GM12878 (cell line): ENCODE results near the gene CD300E. TPM values are rescaled to one million over a fixed set of nuclear protein-coding genes. Genes with fewer than 3 reads are reported as not detected.

ENCODE experiments used
- ATAC-seq: fragments of 200-7000 bp; cut with Tn5 transposase; 3 replicates; pipeline ENCODE4 v1.9.1; 2020; ENCODE audit warnings: mild to moderate bottlenecking, moderate library complexity
- BruUV-seq: library from RNA; stranded (reverse); fragments of 400-500 nt; replicated peaks from 2 replicates; lab custom pipeline; 2021; lab: Mats Ljungman, UMichigan
- CTCF ChIA-PET: fragments of 300-600 bp; sonication (Branson Sonifier 250); formaldehyde crosslinking; extraction: SDS; loops from one replicate; lab custom pipeline; 2021; ENCODE audit warnings: inconsistent platforms; lab: Yijun Ruan, JAX
- POLR2A ChIA-PET: fragments of 350-600 bp; formaldehyde crosslinking; extraction: SDS; loops from one replicate; lab custom pipeline; 2021; ENCODE audit warnings: inconsistent platforms; lab: Charles Lee
- RAD21 ChIA-PET: fragments of 300-600 bp; sonication (Branson Sonifier 250); formaldehyde crosslinking; loops from one replicate; lab custom pipeline; 2023; ENCODE audit warnings: antibody characterized with exemption; ENCODE audit not compliant: unreplicated experiment; lab: Charles Lee
- SMC1A ChIA-PET: fragments of 300-600 bp; sonication (Branson Sonifier 250); formaldehyde crosslinking; loops from one replicate; lab custom pipeline; 2023; ENCODE audit not compliant: unreplicated experiment, uncharacterized antibody; lab: Charles Lee
- DNase-seq: peaks from one replicate; pipeline ENCODE4 v3.0.0-alpha.2; 2011; ENCODE audit warnings: low read depth, low spot score
- FAIRE-seq: peaks from 3 replicates; lab custom pipeline; 2011; peaks lifted over from hg19 to GRCh38; lab: Jason Lieb, UNC
- H2AFZ ChIP-seq: 2 replicates; pipeline ENCODE4 v1.6.0; 2011; ENCODE audit warnings: low read depth, low read length, control low read depth; ENCODE audit not compliant: control insufficient read depth
- H3K27ac ChIP-seq: 2 replicates; pipeline ENCODE4 v1.5.1; 2011; ENCODE audit warnings: control low read depth; ENCODE audit not compliant: control insufficient read depth, insufficient read depth
- H3K27me3 ChIP-seq, 2 experiments: replicated peaks in 1 of 2; 2 replicates each; pipeline versions ENCODE4 v1.6.0 to v1.6.1; 2011; ENCODE audit warnings: low read length in 1 of 2; ENCODE audit not compliant: control insufficient read depth in 2 of 2, insufficient read depth in 2 of 2
- H3K36me3 ChIP-seq, 2 experiments: 2 replicates each; pipeline ENCODE4 v1.5.1; 2011; ENCODE audit warnings: low read length in 1 of 2; ENCODE audit not compliant: control insufficient read depth in 2 of 2, insufficient read depth in 2 of 2
- H3K4me1 ChIP-seq: 2 replicates; pipeline ENCODE4 v1.6.1; 2011; ENCODE audit warnings: mild to moderate bottlenecking, low read length, moderate library complexity, mixed read lengths; ENCODE audit not compliant: control insufficient read depth, insufficient read depth
- H3K4me2 ChIP-seq: 2 replicates; pipeline ENCODE4 v1.6.0; 2011; ENCODE audit warnings: control low read depth; ENCODE audit not compliant: control insufficient read depth, insufficient read depth
- H3K4me3 ChIP-seq: fragments of 200-600 bp; sonication (generic); 2 replicates; pipeline ENCODE4 v1.5.1; 2016
- H3K79me2 ChIP-seq: 2 replicates; pipeline ENCODE4 v1.6.0; 2011; ENCODE audit warnings: low read length; ENCODE audit not compliant: control insufficient read depth, insufficient read depth
- H3K9ac ChIP-seq: 2 replicates; pipeline ENCODE4 v1.8.0; 2011; ENCODE audit warnings: low read length, control low read depth, mixed read lengths; ENCODE audit not compliant: control insufficient read depth, insufficient read depth
- H3K9me3 ChIP-seq: replicated peaks from 3 replicates; pipeline ENCODE4 v1.5.1; 2011; ENCODE audit warnings: mild to moderate bottlenecking, low read length; ENCODE audit not compliant: control insufficient read depth, insufficient read depth
- H4K20me1 ChIP-seq: 2 replicates; pipeline ENCODE4 v1.6.0; 2011; ENCODE audit not compliant: control insufficient read depth, insufficient read depth
- ETV6 ChIP-seq, 2 experiments: fragments of 450-650 bp in 1 of 2; IDR thresholded peaks in 1 of 2; conservative IDR thresholded peaks in 1 of 2; 2 replicates each; pipeline ENCODE4 v1.6.1; 2014; ENCODE audit warnings: antibody characterized with exemption in 1 of 2, borderline replicate concordance in 1 of 2, low read depth in 1 of 2, mild to moderate bottlenecking in 1 of 2, moderate library complexity in 1 of 2
- HDAC6 ChIP-seq: fragments of 200-600 bp; sonication (generic); IDR thresholded peaks from one replicate; pipeline ENCODE4 v1.8.0; 2017; ENCODE audit warnings: antibody characterized with exemption; ENCODE audit not compliant: unreplicated experiment
- NR2C1 ChIP-seq: fragments of 450-650 bp; IDR thresholded peaks from 2 replicates; pipeline ENCODE4 v1.6.1; 2017; ENCODE audit warnings: antibody characterized with exemption, mild to moderate bottlenecking, moderate library complexity
- POLR2AphosphoS5 ChIP-seq: IDR thresholded peaks from 2 replicates; pipeline ENCODE4 v1.6.1; 2011; ENCODE audit warnings: mild to moderate bottlenecking, low read length, inconsistent platforms
- RB1 ChIP-seq: fragments of 450-650 bp; formaldehyde crosslinking; IDR thresholded peaks from 2 replicates; pipeline ENCODE4 v1.6.1; 2017; ENCODE audit warnings: mild to moderate bottlenecking, borderline replicate concordance
- SMARCA5 ChIP-seq: fragments of 450-650 bp; IDR thresholded peaks from 2 replicates; pipeline ENCODE4 v1.6.1; 2017; ENCODE audit warnings: mild to moderate bottlenecking
- SPI1 ChIP-seq: IDR thresholded peaks from 2 replicates; pipeline ENCODE4 v1.6.1; 2011; ENCODE audit warnings: low read depth, mild to moderate bottlenecking, low read length, moderate library complexity, borderline replicate concordance; ENCODE audit not compliant: insufficient read depth
- SUPT20H ChIP-seq: IDR thresholded peaks from 2 replicates; pipeline ENCODE4 v1.6.1; 2011; ENCODE audit warnings: low read depth, mild to moderate bottlenecking, low read length, moderate library complexity, borderline replicate concordance; ENCODE audit not compliant: control insufficient read depth
- TAF1 ChIP-seq: IDR thresholded peaks from 2 replicates; pipeline ENCODE4 v1.6.1; 2011; ENCODE audit warnings: mild to moderate bottlenecking, low read depth, low read length, borderline replicate concordance
- TCF3 ChIP-seq: IDR thresholded peaks from 2 replicates; pipeline ENCODE4 v1.6.1; 2012; ENCODE audit warnings: low read depth, mild to moderate bottlenecking, low read length, borderline replicate concordance; ENCODE audit not compliant: insufficient read depth
- TCF7 ChIP-seq: IDR thresholded peaks from 2 replicates; pipeline ENCODE4 v1.6.1; 2014; ENCODE audit warnings: antibody characterized with exemption, borderline replicate concordance
- WGBS: methylation state at CpG from one replicate; pipeline ENCODE4 v1.1.6; 2016; ENCODE audit warnings: low lambda C conversion rate; ENCODE audit not compliant: insufficient replicate concordance, insufficient coverage; ENCODE audit errors: missing lambda C conversion rate; 5-methylcytosine and 5-hydroxymethylcytosine counted together
- in situ Hi-C: fragments of 300-500 bp; cut with MboI; formaldehyde crosslinking; loops from 9 replicates; pipeline ENCODE4 v1.14.3; 2018; ENCODE audit warnings: mixed read lengths
- intact Hi-C: fragments of 100-400 bp; cut with micrococcal nuclease; formaldehyde crosslinking; loops from one replicate; pipeline ENCODE4 v1.14.2; 2022; ENCODE audit not compliant: unreplicated experiment
- polyA plus RNA-seq, 11 experiments: library from polyadenylated mRNA; depleted of rRNA in 4 of 11; unstranded in 6 of 11; stranded (reverse) in 5 of 11; fragments of >200 nt; fragmentation: Nextera tagmentation in 4 of 11; fragmentation: Illumina TruSeq in 1 of 11; extraction: Ambion mirVana in 4 of 11; extraction: Trizol in 1 of 11; gene quantifications; 1 replicate in 1 of 11; 2 replicates in 10 of 11; pipeline versions ENCODE4 v1.2.1 to v1.2.3, GENCODE V29; 2011 to 2016; ENCODE audit warnings: inconsistent platforms in 2 of 11, missing spikeins in 2 of 11, low read depth in 1 of 11
- total RNA-seq, 4 experiments: library from RNA; depleted of rRNA in 3 of 4; stranded (reverse); fragments of >200 nt in 3 of 4; fragmentation: Illumina TruSeq in 1 of 4; extraction: Trizol in 1 of 4; gene quantifications; 2 replicates each; pipeline versions ENCODE4 v1.2.1 to v1.2.3, GENCODE V29; 2013 to 2021
- TF ChIP-seq, protein P1 (sequence below): fragments of 450-650 bp; formaldehyde crosslinking; IDR thresholded peaks from 2 replicates; pipeline ENCODE4 v1.5.0; 2022; ENCODE audit warnings: mild to moderate bottlenecking, missing genetic modification characterization
- TF ChIP-seq, protein P2 (sequence below): IDR thresholded peaks from 2 replicates; pipeline ENCODE4 v1.6.1; 2011; ENCODE audit warnings: borderline replicate concordance, low read depth, mild to moderate bottlenecking, moderate library complexity, mixed read lengths, low read length; ENCODE audit not compliant: insufficient read depth; ENCODE audit errors: extremely low read length

CD300E gene
- total and polyA plus RNA-seq, 10 of the 15 experiments (the other 5 are each of a cell fraction or from before 2014, with no cell fraction given): not detected

DNA sequence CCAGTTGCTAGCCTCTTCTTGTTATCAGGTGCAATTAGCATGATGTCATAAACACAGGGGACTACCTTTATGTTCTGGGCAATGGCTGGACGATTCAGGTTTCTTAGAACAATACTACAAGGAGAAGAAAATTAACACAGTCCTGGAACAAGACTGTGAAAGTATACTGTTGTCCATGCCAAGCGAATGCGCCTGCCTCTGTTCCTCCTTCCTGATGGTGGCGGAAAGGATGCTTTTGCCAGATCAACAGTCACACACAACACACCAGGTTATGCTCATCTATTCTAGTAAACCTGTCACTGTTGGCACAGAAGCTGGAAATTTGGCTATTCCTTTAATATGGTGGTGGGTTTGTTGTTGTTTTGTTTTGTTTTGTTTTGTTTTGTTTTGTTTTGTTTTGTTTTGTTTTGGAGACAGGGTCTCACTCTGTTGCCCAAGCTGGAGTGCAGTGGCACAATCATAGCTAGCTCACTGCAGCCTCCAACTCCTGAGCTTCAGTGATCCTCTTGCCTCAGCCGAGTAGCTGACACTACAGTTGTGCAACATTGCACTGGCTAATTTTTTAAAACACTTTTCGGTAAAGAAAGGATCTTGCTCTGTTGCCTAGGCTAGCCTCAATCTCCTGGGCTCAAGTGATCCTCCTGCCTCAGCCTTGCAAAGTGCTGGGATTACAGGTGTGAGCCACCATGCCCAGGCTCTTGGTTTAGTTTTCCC, 28.3 kb downstream of the CD300E start:
- H3K4me2 ChIP-seq: no peak overlapping the region
- CTCF ChIA-PET: interaction anchor here (0.5 to 1.0 kb wide), 2 partner anchors 29 to 227 kb away, joined by 5 to 6 read pairs; no protein-coding TSS in a partner anchor
- intact Hi-C loops: no loop called here

More for the DNA sequence above, 28.3 kb downstream of the CD300E start:
- Histone ChIP-seq H3K36me3 (no peaks in the 10 kb centered on the region), H3K27ac (no peak overlapping the region), H3K4me1 (no peaks in the 10 kb centered on the region; the same call in 1 of the 2 replicates), H4K20me1 (no peaks in the 10 kb centered on the region), H3K9me3 (peaks cover 3% of the 10 kb centered on the region; the same call in 1 of the 3 replicates), H3K9ac (no peak overlapping the region), H3K4me3 (no peak overlapping the region), H3K27me3 (peaks cover 2% of the 10 kb centered on the region in 2 experiments; a peak in 3 of 4 replicates), H2AFZ (no peak overlapping the region), H3K79me2 (no peaks in the 10 kb centered on the region)
- RAD21 ChIA-PET: no interaction called here
- FAIRE-seq (no peak), ATAC-seq (no peak), DNase-seq (no peak)
- WGBS: 43% methylated on average over 6 of the region's 6 CpGs
- SMC1A ChIA-PET: interaction anchor here (2.3 kb wide), 1 partner anchor 8 kb away, joined by 4 read pairs; no protein-coding TSS in a partner anchor
- TF ChIP-seq, protein P1, sequence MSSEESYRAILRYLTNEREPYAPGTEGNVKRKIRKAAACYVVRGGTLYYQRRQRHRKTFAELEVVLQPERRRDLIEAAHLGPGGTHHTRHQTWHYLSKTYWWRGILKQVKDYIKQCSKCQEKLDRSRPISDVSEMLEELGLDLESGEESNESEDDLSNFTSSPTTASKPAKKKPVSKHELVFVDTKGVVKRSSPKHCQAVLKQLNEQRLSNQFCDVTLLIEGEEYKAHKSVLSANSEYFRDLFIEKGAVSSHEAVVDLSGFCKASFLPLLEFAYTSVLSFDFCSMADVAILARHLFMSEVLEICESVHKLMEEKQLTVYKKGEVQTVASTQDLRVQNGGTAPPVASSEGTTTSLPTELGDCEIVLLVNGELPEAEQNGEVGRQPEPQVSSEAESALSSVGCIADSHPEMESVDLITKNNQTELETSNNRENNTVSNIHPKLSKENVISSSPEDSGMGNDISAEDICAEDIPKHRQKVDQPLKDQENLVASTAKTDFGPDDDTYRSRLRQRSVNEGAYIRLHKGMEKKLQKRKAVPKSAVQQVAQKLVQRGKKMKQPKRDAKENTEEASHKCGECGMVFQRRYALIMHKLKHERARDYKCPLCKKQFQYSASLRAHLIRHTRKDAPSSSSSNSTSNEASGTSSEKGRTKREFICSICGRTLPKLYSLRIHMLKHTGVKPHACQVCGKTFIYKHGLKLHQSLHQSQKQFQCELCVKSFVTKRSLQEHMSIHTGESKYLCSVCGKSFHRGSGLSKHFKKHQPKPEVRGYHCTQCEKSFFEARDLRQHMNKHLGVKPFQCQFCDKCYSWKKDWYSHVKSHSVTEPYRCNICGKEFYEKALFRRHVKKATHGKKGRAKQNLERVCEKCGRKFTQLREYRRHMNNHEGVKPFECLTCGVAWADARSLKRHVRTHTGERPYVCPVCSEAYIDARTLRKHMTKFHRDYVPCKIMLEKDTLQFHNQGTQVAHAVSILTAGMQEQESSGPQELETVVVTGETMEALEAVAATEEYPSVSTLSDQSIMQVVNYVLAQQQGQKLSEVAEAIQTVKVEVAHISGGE: no peak
- TF ChIP-seq SMARCA5 (no peak), HDAC6 (no peak), SUPT20H (no peak), TCF3 (no peak), RB1 (no peak), SPI1 (no peak), POLR2AphosphoS5 (no peak), ETV6 (conservative IDR thresholded peaks at IDR 0.05 in 1 of 2, IDR thresholded peaks at IDR 0.05 in 1 of 2; ENCODE audit: borderline replicate concordance in 1 of 2, low read depth in 1 of 2) (no peak), TAF1 (no peak), NR2C1 (no peak), TCF7 (no peak)
- TF ChIP-seq, protein P2, sequence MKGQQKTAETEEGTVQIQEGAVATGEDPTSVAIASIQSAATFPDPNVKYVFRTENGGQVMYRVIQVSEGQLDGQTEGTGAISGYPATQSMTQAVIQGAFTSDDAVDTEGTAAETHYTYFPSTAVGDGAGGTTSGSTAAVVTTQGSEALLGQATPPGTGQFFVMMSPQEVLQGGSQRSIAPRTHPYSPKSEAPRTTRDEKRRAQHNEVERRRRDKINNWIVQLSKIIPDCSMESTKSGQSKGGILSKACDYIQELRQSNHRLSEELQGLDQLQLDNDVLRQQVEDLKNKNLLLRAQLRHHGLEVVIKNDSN: no peak
- in situ Hi-C loops: loop anchor here (5.0 kb wide), 1 partner anchor 218 kb away; no protein-coding TSS in a partner anchor
- no TSS peak for BruUV-seq
- POLR2A ChIA-PET: no interaction called here
